Measurements from ENCODE around the gene ADCK1. TPM values are rescaled to one million over a fixed set of nuclear protein-coding genes. Genes with fewer than 3 reads are reported as not detected.

ADCK1 gene
- total RNA-seq, 1 donor from 2014 or later = 7.7 TPM

DNA sequence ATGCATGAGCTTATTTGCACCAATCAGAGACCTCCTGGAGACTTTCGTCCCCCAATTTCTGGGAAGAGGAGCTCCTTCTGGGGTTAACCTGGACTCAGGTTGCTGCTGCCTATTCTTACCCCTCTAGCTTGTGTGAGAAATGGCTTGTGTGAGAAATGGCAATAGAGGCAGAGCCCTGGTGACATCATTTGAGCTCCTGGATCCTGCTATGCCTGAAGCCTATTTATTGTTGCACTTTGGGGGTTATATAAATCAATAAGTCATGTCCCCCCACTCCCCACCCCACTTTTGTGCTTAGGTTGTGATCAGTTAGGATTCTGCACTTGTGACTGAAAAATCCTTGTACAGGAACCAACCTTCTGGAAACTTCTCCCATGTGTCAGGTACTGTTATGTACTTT is 167.2 kb downstream of the ADCK1 start:
- no peak for DNase-seq (ENCODE audit: low spot score)
- Mint-ChIP-seq H3K27me3 (ENCODE audit: low read depth) (peaks cover 12% of the 10 kb centered on the region), H3K36me3 (ENCODE audit: low read depth) (no peaks in the 10 kb centered on the region), H3K9me3 (ENCODE audit: low read depth) (no peaks in the 10 kb centered on the region), H3K4me1 (ENCODE audit: low read depth) (peaks cover 3% of the 10 kb centered on the region), H3K27ac (ENCODE audit: unreplicated experiment) (no peak overlapping the region), H3K4me3 (ENCODE audit: unreplicated experiment) (no peak overlapping the region)
- no peak for TF ChIP-seq CTCF (IDR thresholded peaks at IDR 0.05)

DNA sequence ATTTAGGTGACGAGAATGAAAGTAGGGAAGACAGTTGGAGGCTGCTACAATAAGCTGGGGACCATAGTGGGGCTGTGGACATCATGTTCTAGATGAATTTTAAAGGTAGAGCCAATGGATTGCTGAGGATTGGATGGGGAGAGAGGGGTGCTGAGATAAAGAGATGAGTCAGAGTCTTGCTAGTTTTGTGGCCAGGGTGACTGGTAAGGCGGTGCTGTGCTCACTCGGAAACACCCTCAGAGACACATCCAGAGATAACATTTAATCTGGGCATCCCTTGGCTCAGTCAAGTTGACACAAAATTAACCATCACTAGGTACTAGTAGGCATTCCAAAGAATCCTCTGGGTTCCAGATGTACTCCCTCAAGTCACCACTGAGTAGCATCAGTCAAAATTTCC is 170.7 kb downstream of the ADCK1 start:
- TF ChIP-seq CTCF (IDR thresholded peaks at IDR 0.05) = no peak
- Mint-ChIP-seq H3K27me3 (ENCODE audit: low read depth) (peaks cover 10% of the 10 kb centered on the region), H3K9me3 (ENCODE audit: low read depth) (no peaks in the 10 kb centered on the region), H3K4me1 (ENCODE audit: low read depth) (peaks cover 3% of the 10 kb centered on the region), H3K36me3 (ENCODE audit: low read depth) (no peaks in the 10 kb centered on the region), H3K4me3 (ENCODE audit: unreplicated experiment) (no peak overlapping the region), H3K27ac (ENCODE audit: unreplicated experiment) (no peak overlapping the region)
- DNase-seq (ENCODE audit: low spot score) = no peak

DNA sequence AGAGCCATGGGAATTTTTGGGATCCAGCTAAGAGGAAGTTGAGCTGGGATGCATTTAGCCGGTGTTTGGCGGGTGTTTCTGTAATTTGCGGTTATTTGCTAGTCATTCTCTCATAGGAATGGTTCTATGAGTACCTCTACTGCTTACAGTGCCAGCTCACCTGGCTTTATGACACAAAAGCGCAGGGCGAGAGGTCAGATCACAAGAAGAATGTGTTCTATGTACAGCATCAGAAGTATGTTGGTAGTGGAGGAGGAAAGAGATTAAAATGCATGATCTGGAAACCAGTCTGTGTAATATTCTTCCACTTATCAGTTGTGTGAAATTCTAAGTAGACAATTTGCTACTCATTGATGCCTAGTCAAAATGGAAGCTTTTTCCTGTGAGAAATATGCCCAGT is 173.3 kb downstream of the ADCK1 start:
- H3K27ac Mint-ChIP-seq (ENCODE audit: unreplicated experiment) = no peak overlapping the region
- no peaks in the 10 kb centered on the region for H3K36me3 Mint-ChIP-seq (ENCODE audit: low read depth)
- no peaks in the 10 kb centered on the region for H3K4me1 Mint-ChIP-seq (ENCODE audit: low read depth)
- no peak for TF ChIP-seq CTCF (IDR thresholded peaks at IDR 0.05)
- H3K27me3 Mint-ChIP-seq (ENCODE audit: low read depth) = peaks cover 8% of the 10 kb centered on the region
- DNase-seq (ENCODE audit: low spot score) = no peak
- no peak overlapping the region for H3K4me3 Mint-ChIP-seq (ENCODE audit: unreplicated experiment)
- H3K9me3 Mint-ChIP-seq (ENCODE audit: low read depth) = no peaks in the 10 kb centered on the region

- H3K4me1 Mint-ChIP-seq (ENCODE audit: low read depth) = peaks cover 2% of the 10 kb centered on the region
- H3K27me3 Mint-ChIP-seq (ENCODE audit: low read depth) = peaks cover 22% of the 10 kb centered on the region
- no peak for DNase-seq (ENCODE audit: low spot score)
Observed at GRCh38 chr14:77976591-77976990, 176.7 kb downstream of the ADCK1 start.

GRCh38 chr14:77979171-77979570 is 179.3 kb downstream of the ADCK1 start:
- Mint-ChIP-seq H3K27me3 (ENCODE audit: low read depth) (peaks cover 22% of the 10 kb centered on the region), H3K9me3 (ENCODE audit: low read depth) (no peaks in the 10 kb centered on the region), H3K4me1 (ENCODE audit: low read depth) (peaks cover 2% of the 10 kb centered on the region), H3K4me3 (ENCODE audit: unreplicated experiment) (no peak overlapping the region), H3K27ac (ENCODE audit: unreplicated experiment) (no peak overlapping the region), H3K36me3 (ENCODE audit: low read depth) (no peaks in the 10 kb centered on the region)
- DNase-seq (ENCODE audit: low spot score) = no peak
- no peak for TF ChIP-seq CTCF (IDR thresholded peaks at IDR 0.05)

More at GRCh38 chr14:77976591-77976990, 176.7 kb downstream of the ADCK1 start:
- Mint-ChIP-seq H3K9me3 (ENCODE audit: low read depth) (no peaks in the 10 kb centered on the region), H3K4me3 (ENCODE audit: unreplicated experiment) (no peak overlapping the region), H3K27ac (ENCODE audit: unreplicated experiment) (no peak overlapping the region), H3K36me3 (ENCODE audit: low read depth) (no peaks in the 10 kb centered on the region)
- TF ChIP-seq CTCF (IDR thresholded peaks at IDR 0.05) = no peak
